ENCODE measurements around the gene CHRNE. TPM values are rescaled to one million over a fixed set of nuclear protein-coding genes. Genes with fewer than 3 reads are reported as not detected.

The CHRNE gene
- total RNA-seq, 2 experiments from 2014 or later: 0.27 to 0.32 TPM

GRCh38 chr17:4940555-4941318 is 37.8 kb upstream of the CHRNE start:
- Histone ChIP-seq H3K9me2 (ENCODE audit: insufficient read depth, low read length) (no peaks in the 10 kb centered on the region), H3K27ac (ENCODE audit: low read depth, low read length, poor library complexity, severe bottlenecking) (peak overlapping the region; percentile 90), H3K9me3 (ENCODE audit: low read length) (no peaks in the 10 kb centered on the region), H4K20me1 (ENCODE audit: insufficient read depth, low read length) (0 out of 2 replicates have a peak, but pooled peaks cover 8% of the 10 kb centered on the region), H2AFZ (ENCODE audit: low read length) (peak overlapping the region; percentile 42; the same call in 1 of the 2 replicates), H3K4me2 (ENCODE audit: low read length) (peak overlapping the region; percentile 97), H3K79me2 (ENCODE audit: insufficient read depth, low read depth, low read length) (peaks cover 64% of the 10 kb centered on the region), H3K4me1 (ENCODE audit: insufficient read depth, low read length, poor library complexity, severe bottlenecking) (peaks cover 57% of the 10 kb centered on the region), H3K4me3 (ENCODE audit: low read depth, low read length, poor library complexity, severe bottlenecking) (peak overlapping the region; percentile 95), H3K36me3 (ENCODE audit: insufficient read depth, low read length) (peaks cover 81% of the 10 kb centered on the region)
- CTCF ChIA-PET (ENCODE audit: unreplicated experiment): no interaction called here
- peak; percentile 64 for DNase-seq (ENCODE audit: low spot score)
- POLR2A ChIA-PET: interaction anchor here (0.6 to 2.4 kb wide), 6 partner anchors 11 to 1033 kb away, joined by 3 to 20 read pairs (median 4); partner anchors contain the start of genes ENO3 and SPAG7
- TF ChIP-seq CTCF (conservative IDR thresholded peaks at IDR 0.05; ENCODE audit: low read length) (no peak), EZH2phosphoT487 (IDR thresholded peaks at IDR 0.05; ENCODE audit: borderline replicate concordance, low read depth, low read length) (no peak)
- intact Hi-C loops (cut with micrococcal nuclease; ENCODE audit: unreplicated experiment): loop anchor here (10.0 kb wide), 1 partner anchor 254 kb away; the partner anchor contains the start of gene ZNF594
- TSS peak; percentile 91 for BruUV-seq (replicated peaks)

- DNase-seq (ENCODE audit: low spot score): peak; percentile 100
- Histone ChIP-seq H2AFZ (ENCODE audit: low read length) (peak within 1 kb of the TSS; percentile 53), H3K4me3 (ENCODE audit: low read depth, low read length, poor library complexity, severe bottlenecking) (peak within 1 kb of the TSS; percentile 95), H3K4me2 (ENCODE audit: low read length) (peak within 1 kb of the TSS; percentile 97), H3K79me2 (ENCODE audit: insufficient read depth, low read depth, low read length) (peaks cover 56% of the 10 kb centered on the region), H3K36me3 (ENCODE audit: insufficient read depth, low read length) (peaks cover 77% of the 10 kb centered on the region), H3K27ac (ENCODE audit: low read depth, low read length, poor library complexity, severe bottlenecking) (peak within 1 kb of the TSS; percentile 90), H3K9me3 (ENCODE audit: low read length) (no peaks in the 10 kb centered on the region), H4K20me1 (ENCODE audit: insufficient read depth, low read length) (0 out of 2 replicates have a peak, but pooled peaks cover 1% of the 10 kb centered on the region), H3K4me1 (ENCODE audit: insufficient read depth, low read length, poor library complexity, severe bottlenecking) (peaks cover 49% of the 10 kb centered on the region), H3K9me2 (ENCODE audit: insufficient read depth, low read length) (no peaks in the 10 kb centered on the region)
- intact Hi-C loops (cut with micrococcal nuclease; ENCODE audit: unreplicated experiment): loop anchor here (10.0 kb wide), 1 partner anchor 255 kb away; the partner anchor contains the start of gene ZNF594
- BruUV-seq (replicated peaks): no TSS peak
- no peak for TF ChIP-seq CTCF (conservative IDR thresholded peaks at IDR 0.05; ENCODE audit: low read length)
- no peak for TF ChIP-seq EZH2phosphoT487 (IDR thresholded peaks at IDR 0.05; ENCODE audit: borderline replicate concordance, low read depth, low read length)
- POLR2A ChIA-PET: interaction anchor here (0.6 to 2.4 kb wide), 9 partner anchors 11 to 1033 kb away, joined by 3 to 20 read pairs (median 4); partner anchors contain the start of genes ENO3 and SPAG7
- CTCF ChIA-PET (ENCODE audit: unreplicated experiment): no interaction called here
Observed at GRCh38 chr17:4939796-4940554, 37.1 kb upstream of the CHRNE start, which contains the start of the genes RNF167 and SLC25A11. Gene RNF167 (plus strand): TSS chr17:4940268. CDS start chr17:4940910, 642 bp downstream. Gene SLC25A11 (minus strand): TSS chr17:4940046. CDS start chr17:4939910, 136 bp downstream.

Measured in OCI-LY7 (cell line).